Neural cell (in vitro differentiated cells): Measurements from ENCODE around the gene PLXDC2. TPM values are rescaled to one million over a fixed set of nuclear protein-coding genes. Genes with fewer than 3 reads are reported as not detected.

Source experiments
- H2AFZ ChIP-seq: fragments of 200-600, 300-800 bp; sonication (generic), shearing (Covaris generic); 2 replicates; pipeline ENCODE4 v1.6.0; 2014; ENCODE audit warnings: low read depth, mild to moderate bottlenecking, antibody characterized with exemption, low read length, moderate library complexity
- H3F3A ChIP-seq: fragments of 200-600 bp; shearing (Covaris generic); 2 replicates; pipeline ENCODE4 v1.6.1; 2016; ENCODE audit warnings: mild to moderate bottlenecking, moderate library complexity, mixed read lengths, antibody characterized with exemption, low read length; ENCODE audit not compliant: insufficient read depth, poor library complexity, severe bottlenecking
- H3K27ac ChIP-seq: fragments of 200-600, 300-800 bp; sonication (generic), shearing (Covaris generic); 2 replicates; pipeline ENCODE4 v1.5.1; 2014; ENCODE audit warnings: mild to moderate bottlenecking, low read length, moderate library complexity
- H3K27me3 ChIP-seq: fragments of 300-800, 200-600 bp; sonication (generic), shearing (Covaris generic); 2 replicates; pipeline ENCODE4 v1.6.0; 2014; ENCODE audit warnings: mild to moderate bottlenecking, low read depth, low read length, moderate library complexity; ENCODE audit not compliant: insufficient read depth
- H3K36me3 ChIP-seq: fragments of 300-800, 200-600 bp; sonication (generic), shearing (Covaris generic); 2 replicates; pipeline ENCODE4 v1.5.1; 2014; ENCODE audit warnings: mild to moderate bottlenecking, antibody characterized with exemption, low read length, moderate library complexity; ENCODE audit not compliant: insufficient read depth
- H3K4me2 ChIP-seq: fragments of 300-800, 200-600 bp; sonication (generic), shearing (Covaris generic); 2 replicates; pipeline ENCODE4 v1.6.0; 2014; ENCODE audit warnings: mild to moderate bottlenecking, low read length
- H3K4me3 ChIP-seq: fragments of 300-800, 200-600 bp; sonication (generic), shearing (Covaris generic); 2 replicates; pipeline ENCODE4 v1.5.1; 2014; ENCODE audit warnings: mild to moderate bottlenecking, low read length, moderate library complexity
- H3K79me2 ChIP-seq: fragments of 200-600 bp; shearing (Covaris generic); replicated peaks from 2 replicates; pipeline ENCODE4 v1.6.0; 2014; ENCODE audit warnings: mild to moderate bottlenecking, low read length, moderate library complexity; ENCODE audit not compliant: insufficient read depth
- H3K9ac ChIP-seq: fragments of 300-800, 200-600 bp; sonication (generic), shearing (Covaris generic); 2 replicates; pipeline ENCODE4 v1.6.1; 2016; ENCODE audit warnings: mild to moderate bottlenecking, low read length, mixed read lengths
- H3K9me2 ChIP-seq: fragments of 200-600 bp; shearing (Covaris generic); 2 replicates; pipeline ENCODE4 v1.6.1; 2016; ENCODE audit warnings: mild to moderate bottlenecking, low read length, mixed read lengths; ENCODE audit not compliant: insufficient read depth
- H3K9me3 ChIP-seq: fragments of 200-600, 300-800 bp; sonication (generic), shearing (Covaris generic); 2 replicates; pipeline ENCODE4 v1.6.1; 2016; ENCODE audit warnings: mild to moderate bottlenecking, mixed run types, low read length, moderate library complexity, mixed read lengths
- H4K20me1 ChIP-seq: fragments of 200-600 bp; shearing (Covaris generic); 2 replicates; pipeline ENCODE4 v1.6.1; 2016; ENCODE audit warnings: mild to moderate bottlenecking, mixed run types; ENCODE audit not compliant: insufficient read depth
- EP300 ChIP-seq: fragments of 450-650 bp; conservative IDR thresholded peaks from 2 replicates; pipeline ENCODE4 v1.6.1; 2014; ENCODE audit warnings: antibody characterized with exemption, mild to moderate bottlenecking, moderate library complexity; ENCODE audit not compliant: poor library complexity, severe bottlenecking
- EZH2 ChIP-seq: fragments of 200-600, 300-800 bp; shearing (Covaris generic), sonication (generic); IDR thresholded peaks from 2 replicates; pipeline ENCODE4 v1.6.1; 2014; ENCODE audit warnings: antibody characterized with exemption, low read length, borderline replicate concordance, mild to moderate bottlenecking; ENCODE audit not compliant: insufficient read depth, poor library complexity, severe bottlenecking
- MXI1 ChIP-seq: fragments of 450-650 bp; conservative IDR thresholded peaks from 2 replicates; pipeline ENCODE4 v1.6.1; 2014; ENCODE audit warnings: antibody characterized with exemption, mild to moderate bottlenecking; ENCODE audit not compliant: poor library complexity, severe bottlenecking
- POLR2AphosphoS5 ChIP-seq: IDR thresholded peaks from 2 replicates; pipeline ENCODE4 v1.6.1; 2012
- RAD21 ChIP-seq: fragments of 450-650 bp; conservative IDR thresholded peaks from 2 replicates; pipeline ENCODE4 v1.6.1; 2014; ENCODE audit warnings: antibody characterized with exemption, mild to moderate bottlenecking, moderate library complexity
- SMC3 ChIP-seq: fragments of 450-650 bp; conservative IDR thresholded peaks from 2 replicates; pipeline ENCODE4 v1.6.1; 2014; ENCODE audit warnings: antibody characterized with exemption, mild to moderate bottlenecking, moderate library complexity; ENCODE audit not compliant: poor library complexity
- TAF1 ChIP-seq: IDR thresholded peaks from 2 replicates; pipeline ENCODE4 v1.6.1; 2012; ENCODE audit warnings: low read depth
- polyA plus RNA-seq: library from polyadenylated mRNA; depleted of rRNA; stranded (reverse); fragments of >200 nt; gene quantifications from 2 replicates; pipeline ENCODE4 v1.2.3, GENCODE V29; 2014
- TF ChIP-seq, protein P1 (sequence below): IDR thresholded peaks from 2 replicates; pipeline ENCODE4 v1.6.1; 2012; ENCODE audit warnings: borderline replicate concordance
- TF ChIP-seq, protein P2 (sequence below): fragments of 450-650 bp; IDR thresholded peaks from 2 replicates; pipeline ENCODE4 v1.5.1; 2014; ENCODE audit warnings: antibody characterized with exemption, mild to moderate bottlenecking, moderate library complexity; ENCODE audit not compliant: poor library complexity, severe bottlenecking

The PLXDC2 gene
- polyA plus RNA-seq, 1 donor from 2014 or later, result 2.3 TPM

DNA sequence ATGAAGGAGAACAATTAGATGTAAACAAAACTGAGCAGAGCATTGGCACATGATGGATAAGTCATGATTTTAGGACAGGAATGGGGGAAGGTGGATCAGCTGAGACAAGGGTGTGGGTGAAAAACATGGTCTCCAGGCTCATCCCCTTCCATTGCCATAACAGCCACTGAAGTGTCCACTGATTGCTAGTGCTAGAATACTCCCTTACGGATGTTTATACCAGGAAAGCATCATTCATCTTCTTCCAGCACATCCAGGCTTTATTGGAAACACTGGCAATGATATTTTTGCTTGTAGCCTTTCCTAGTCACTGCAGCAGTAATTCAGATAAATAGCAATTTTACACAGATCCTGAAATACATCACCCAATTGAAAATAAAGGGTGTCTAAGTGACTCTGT is 259.5 kb downstream of the PLXDC2 start:
- no peaks in the 10 kb centered on the region for H3K79me2 ChIP-seq
- no peaks in the 10 kb centered on the region for H3F3A ChIP-seq
- H3K4me2 ChIP-seq, result no peak overlapping the region
- no peak overlapping the region for H2AFZ ChIP-seq
- TF ChIP-seq, protein P1, sequence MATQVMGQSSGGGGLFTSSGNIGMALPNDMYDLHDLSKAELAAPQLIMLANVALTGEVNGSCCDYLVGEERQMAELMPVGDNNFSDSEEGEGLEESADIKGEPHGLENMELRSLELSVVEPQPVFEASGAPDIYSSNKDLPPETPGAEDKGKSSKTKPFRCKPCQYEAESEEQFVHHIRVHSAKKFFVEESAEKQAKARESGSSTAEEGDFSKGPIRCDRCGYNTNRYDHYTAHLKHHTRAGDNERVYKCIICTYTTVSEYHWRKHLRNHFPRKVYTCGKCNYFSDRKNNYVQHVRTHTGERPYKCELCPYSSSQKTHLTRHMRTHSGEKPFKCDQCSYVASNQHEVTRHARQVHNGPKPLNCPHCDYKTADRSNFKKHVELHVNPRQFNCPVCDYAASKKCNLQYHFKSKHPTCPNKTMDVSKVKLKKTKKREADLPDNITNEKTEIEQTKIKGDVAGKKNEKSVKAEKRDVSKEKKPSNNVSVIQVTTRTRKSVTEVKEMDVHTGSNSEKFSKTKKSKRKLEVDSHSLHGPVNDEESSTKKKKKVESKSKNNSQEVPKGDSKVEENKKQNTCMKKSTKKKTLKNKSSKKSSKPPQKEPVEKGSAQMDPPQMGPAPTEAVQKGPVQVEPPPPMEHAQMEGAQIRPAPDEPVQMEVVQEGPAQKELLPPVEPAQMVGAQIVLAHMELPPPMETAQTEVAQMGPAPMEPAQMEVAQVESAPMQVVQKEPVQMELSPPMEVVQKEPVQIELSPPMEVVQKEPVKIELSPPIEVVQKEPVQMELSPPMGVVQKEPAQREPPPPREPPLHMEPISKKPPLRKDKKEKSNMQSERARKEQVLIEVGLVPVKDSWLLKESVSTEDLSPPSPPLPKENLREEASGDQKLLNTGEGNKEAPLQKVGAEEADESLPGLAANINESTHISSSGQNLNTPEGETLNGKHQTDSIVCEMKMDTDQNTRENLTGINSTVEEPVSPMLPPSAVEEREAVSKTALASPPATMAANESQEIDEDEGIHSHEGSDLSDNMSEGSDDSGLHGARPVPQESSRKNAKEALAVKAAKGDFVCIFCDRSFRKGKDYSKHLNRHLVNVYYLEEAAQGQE, result no peak
- TF ChIP-seq EZH2 (no peak), TAF1 (no peak), POLR2AphosphoS5 (no peak)
- H3K36me3 ChIP-seq, result no peaks in the 10 kb centered on the region
- H3K9ac ChIP-seq, result no peak overlapping the region
- no peak overlapping the region for H3K27ac ChIP-seq
- no peaks in the 10 kb centered on the region for H3K9me2 ChIP-seq
- H3K27me3 ChIP-seq, result no peaks in the 10 kb centered on the region
- H3K4me3 ChIP-seq, result no peak overlapping the region
- H3K9me3 ChIP-seq, result no peaks in the 10 kb centered on the region
- H4K20me1 ChIP-seq, result no peaks in the 10 kb centered on the region

DNA sequence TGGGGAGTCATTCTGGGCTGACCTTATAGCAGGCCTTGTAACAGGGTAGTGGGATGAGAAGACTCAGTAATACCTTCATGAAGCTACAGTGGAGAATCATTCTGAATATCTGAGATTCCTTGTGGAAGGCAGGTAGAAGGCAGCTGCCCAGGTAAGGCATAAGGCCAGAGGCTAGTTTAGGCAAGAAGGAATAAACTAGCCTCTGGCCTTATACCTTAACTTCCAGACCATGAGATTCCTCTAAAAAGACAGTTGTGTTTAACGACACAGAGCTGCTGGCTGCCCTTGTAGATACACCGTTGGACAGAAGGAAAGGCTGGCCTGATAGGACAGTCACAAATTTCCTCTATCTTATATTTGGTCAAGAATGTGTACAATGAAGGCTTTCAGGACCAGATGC is 268.2 kb downstream of the PLXDC2 start:
- no peaks in the 10 kb centered on the region for H3K9me3 ChIP-seq
- H3K4me2 ChIP-seq, result no peak overlapping the region
- H3K9ac ChIP-seq, result no peak overlapping the region
- no peak overlapping the region for H2AFZ ChIP-seq
- TF ChIP-seq RAD21, result no peak
- no peak for TF ChIP-seq POLR2AphosphoS5
- TF ChIP-seq TAF1, result no peak
- no peak for TF ChIP-seq SMC3
- no peak for TF ChIP-seq MXI1
- TF ChIP-seq, protein P2, sequence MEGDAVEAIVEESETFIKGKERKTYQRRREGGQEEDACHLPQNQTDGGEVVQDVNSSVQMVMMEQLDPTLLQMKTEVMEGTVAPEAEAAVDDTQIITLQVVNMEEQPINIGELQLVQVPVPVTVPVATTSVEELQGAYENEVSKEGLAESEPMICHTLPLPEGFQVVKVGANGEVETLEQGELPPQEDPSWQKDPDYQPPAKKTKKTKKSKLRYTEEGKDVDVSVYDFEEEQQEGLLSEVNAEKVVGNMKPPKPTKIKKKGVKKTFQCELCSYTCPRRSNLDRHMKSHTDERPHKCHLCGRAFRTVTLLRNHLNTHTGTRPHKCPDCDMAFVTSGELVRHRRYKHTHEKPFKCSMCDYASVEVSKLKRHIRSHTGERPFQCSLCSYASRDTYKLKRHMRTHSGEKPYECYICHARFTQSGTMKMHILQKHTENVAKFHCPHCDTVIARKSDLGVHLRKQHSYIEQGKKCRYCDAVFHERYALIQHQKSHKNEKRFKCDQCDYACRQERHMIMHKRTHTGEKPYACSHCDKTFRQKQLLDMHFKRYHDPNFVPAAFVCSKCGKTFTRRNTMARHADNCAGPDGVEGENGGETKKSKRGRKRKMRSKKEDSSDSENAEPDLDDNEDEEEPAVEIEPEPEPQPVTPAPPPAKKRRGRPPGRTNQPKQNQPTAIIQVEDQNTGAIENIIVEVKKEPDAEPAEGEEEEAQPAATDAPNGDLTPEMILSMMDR, result no peak
- TF ChIP-seq, protein P1, result no peak
- no peak for TF ChIP-seq EZH2
- no peak for TF ChIP-seq EP300
- no peaks in the 10 kb centered on the region for H3K79me2 ChIP-seq
- no peak overlapping the region for H3K4me3 ChIP-seq
- no peaks in the 10 kb centered on the region for H3F3A ChIP-seq
- no peaks in the 10 kb centered on the region for H4K20me1 ChIP-seq
- H3K36me3 ChIP-seq, result no peaks in the 10 kb centered on the region
- H3K27ac ChIP-seq, result no peak overlapping the region
- H3K27me3 ChIP-seq, result no peaks in the 10 kb centered on the region
- H3K9me2 ChIP-seq, result no peaks in the 10 kb centered on the region
